B cell (primary cell): ENCODE data around the gene SEM1.

Source experiments
- CTCF ChIP-seq: fragments of 200-600 bp; IDR thresholded peaks from one replicate; pipeline ENCODE4 v1.8.0; 2022; ENCODE audit warnings: antibody characterized with exemption, mild to moderate bottlenecking
- EZH2 ChIP-seq: IDR thresholded peaks from 2 replicates; pipeline ENCODE4 v1.6.1; 2012; ENCODE audit warnings: borderline replicate concordance, low read depth, mild to moderate bottlenecking, moderate library complexity, low read length; ENCODE audit not compliant: insufficient read depth, poor library complexity, severe bottlenecking

GRCh38 chr7:96675548-96675947 lies 34.1 kb downstream of the SEM1 start:
- TF ChIP-seq CTCF, result no peak
- TF ChIP-seq EZH2, result no peak
